Measurements from ENCODE around the gene ANKMY2.

Gene ANKMY2

GRCh38 chr7:16609842-16610450 lies 35.6 kb downstream of the ANKMY2 start:
- TF ChIP-seq EZH2phosphoT487 (IDR thresholded peaks at IDR 0.05; ENCODE audit: borderline replicate concordance, low read length) (no peak), CTCF (IDR thresholded peaks at IDR 0.05; ENCODE audit: low read depth, low read length, poor library complexity, severe bottlenecking) (no peak)

DNA sequence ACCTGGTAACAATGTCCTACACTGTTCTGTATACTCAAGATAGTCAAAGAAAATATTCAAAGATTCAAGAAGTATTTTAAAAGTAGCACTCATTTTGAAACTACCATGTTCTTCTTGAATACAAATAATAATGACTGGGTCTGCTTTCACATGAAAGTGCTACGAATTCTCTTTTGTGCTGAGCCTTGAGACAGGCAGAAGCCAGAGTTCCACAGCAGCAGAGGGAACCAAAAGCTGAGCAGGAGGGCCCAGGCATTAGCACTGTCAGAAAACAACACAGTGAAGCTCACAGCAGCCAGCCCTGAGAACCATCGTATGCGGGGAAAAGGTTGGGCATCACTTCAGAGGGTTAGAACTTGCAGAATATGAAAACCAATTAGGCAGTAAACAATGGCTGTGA lies 38.9 kb downstream of the ANKMY2 start:
- H4K20me1 ChIP-seq (ENCODE audit: control insufficient read depth, insufficient read depth, low read depth, low read length) = no peaks in the 10 kb centered on the region
- H3K9me3 ChIP-seq (ENCODE audit: control insufficient read depth, insufficient read depth, low read length) = no peaks in the 10 kb centered on the region
- H3K4me1 ChIP-seq (ENCODE audit: control insufficient read depth, low read length) = no peaks in the 10 kb centered on the region
- no peaks in the 10 kb centered on the region for H3F3A ChIP-seq (ENCODE audit: control insufficient read depth, insufficient read depth)
- no peak overlapping the region for H3K4me2 ChIP-seq (ENCODE audit: low read length)
- TF ChIP-seq EZH2phosphoT487 (IDR thresholded peaks at IDR 0.05; ENCODE audit: borderline replicate concordance, low read length) = no peak
- TF ChIP-seq CTCF (IDR thresholded peaks at IDR 0.05; ENCODE audit: low read depth, low read length, poor library complexity, severe bottlenecking) = no peak
- peaks cover 15% of the 10 kb centered on the region for H3K36me3 ChIP-seq (ENCODE audit: control insufficient read depth, low read length)
- no peak overlapping the region for H3K27ac ChIP-seq (ENCODE audit: low read depth, low read length)
- H3K9me2 ChIP-seq (replicated peaks; ENCODE audit: control insufficient read depth, low read length) = no peaks in the 10 kb centered on the region
- no peak overlapping the region for H3K4me3 ChIP-seq (ENCODE audit: low read length)
- no peaks in the 10 kb centered on the region for H3K27me3 ChIP-seq (ENCODE audit: control insufficient read depth, low read length)
- no peaks in the 10 kb centered on the region for H3K79me2 ChIP-seq (ENCODE audit: control insufficient read depth, low read length)

More at GRCh38 chr7:16609842-16610450, 35.6 kb downstream of the ANKMY2 start:
- H3K9me3 ChIP-seq (ENCODE audit: control insufficient read depth, insufficient read depth, low read length) = no peaks in the 10 kb centered on the region
- H3K79me2 ChIP-seq (ENCODE audit: control insufficient read depth, low read length) = no peaks in the 10 kb centered on the region
- no peaks in the 10 kb centered on the region for H3K27me3 ChIP-seq (ENCODE audit: control insufficient read depth, low read length)
- no peak overlapping the region for H3K4me3 ChIP-seq (ENCODE audit: low read length)
- H3K36me3 ChIP-seq (ENCODE audit: control insufficient read depth, low read length) = no peaks in the 10 kb centered on the region; the same call in 1 of the 2 replicates
- H4K20me1 ChIP-seq (ENCODE audit: control insufficient read depth, insufficient read depth, low read depth, low read length) = no peaks in the 10 kb centered on the region
- H3F3A ChIP-seq (ENCODE audit: control insufficient read depth, insufficient read depth) = no peaks in the 10 kb centered on the region
- no peak overlapping the region for H3K27ac ChIP-seq (ENCODE audit: low read depth, low read length)
- no peak overlapping the region for H3K4me2 ChIP-seq (ENCODE audit: low read length)
- H3K4me1 ChIP-seq (ENCODE audit: control insufficient read depth, low read length) = no peaks in the 10 kb centered on the region
- H3K9me2 ChIP-seq (replicated peaks; ENCODE audit: control insufficient read depth, low read length) = no peaks in the 10 kb centered on the region

- Histone ChIP-seq H3K4me2 (ENCODE audit: low read length) (no peak overlapping the region), H3K79me2 (ENCODE audit: control insufficient read depth, low read length) (no peaks in the 10 kb centered on the region), H4K20me1 (ENCODE audit: control insufficient read depth, insufficient read depth, low read depth, low read length) (no peaks in the 10 kb centered on the region), H3K4me3 (ENCODE audit: low read length) (no peak overlapping the region), H3F3A (ENCODE audit: control insufficient read depth, insufficient read depth) (no peaks in the 10 kb centered on the region), H3K27me3 (ENCODE audit: control insufficient read depth, low read length) (no peaks in the 10 kb centered on the region), H3K4me1 (ENCODE audit: control insufficient read depth, low read length) (no peaks in the 10 kb centered on the region), H3K27ac (ENCODE audit: low read depth, low read length) (no peak overlapping the region), H3K9me3 (ENCODE audit: control insufficient read depth, insufficient read depth, low read length) (no peaks in the 10 kb centered on the region), H3K36me3 (ENCODE audit: control insufficient read depth, low read length) (peaks cover 21% of the 10 kb centered on the region), H3K9me2 (replicated peaks; ENCODE audit: control insufficient read depth, low read length) (no peaks in the 10 kb centered on the region)
- TF ChIP-seq EZH2phosphoT487 (IDR thresholded peaks at IDR 0.05; ENCODE audit: borderline replicate concordance, low read length) (no peak), CTCF (IDR thresholded peaks at IDR 0.05; ENCODE audit: low read depth, low read length, poor library complexity, severe bottlenecking) (peak; percentile 13)
Measured at GRCh38 chr7:16604054-16604453, 41.5 kb downstream of the ANKMY2 start.

Data from DOHH2 (cell line).